PC-9 (cell line): Measurements from ENCODE around the gene NOVA1. TPM values are rescaled to one million over a fixed set of nuclear protein-coding genes. Genes with fewer than 3 reads are reported as not detected.

ENCODE experiments used
- BruUV-seq: library from RNA; stranded (reverse); fragments of 400-500 nt; replicated peaks from 2 replicates; lab custom pipeline; 2021; lab: Mats Ljungman, UMichigan
- CTCF ChIA-PET: fragments of 300-600 bp; sonication (Branson Sonifier 250); formaldehyde crosslinking; loops from one replicate; lab custom pipeline; 2022; ENCODE audit warnings: antibody characterized with exemption; lab: Charles Lee
- POLR2A ChIA-PET: fragments of 300-600 bp; sonication (Branson Sonifier 250); formaldehyde crosslinking; loops from one replicate; lab custom pipeline; 2022; ENCODE audit warnings: antibody characterized with exemption; ENCODE audit not compliant: unreplicated experiment; lab: Charles Lee
- DNase-seq, 2 experiments: peaks; one replicate each; pipeline versions ENCODE4 v3.0.0 to v3.0.0-alpha.2; 2015 to 2022; ENCODE audit warnings: mixed read lengths in 1 of 2
- H2AFZ ChIP-seq: fragments of 200-600 bp; sonication (generic); 2 replicates; pipeline ENCODE4 v1.8.1; 2017; ENCODE audit warnings: antibody characterized with exemption
- H3F3A ChIP-seq: fragments of 200-600 bp; sonication (generic); 2 replicates; pipeline ENCODE4 v1.8.1; 2017; ENCODE audit warnings: antibody characterized with exemption, mild to moderate bottlenecking, low read depth; ENCODE audit not compliant: insufficient read depth
- H3K27ac ChIP-seq: fragments of 200-600 bp; sonication (generic); 2 replicates; pipeline ENCODE4 v1.6.1; 2016; ENCODE audit warnings: mixed run types
- H3K27me3 ChIP-seq: fragments of 200-600 bp; sonication (generic); 2 replicates; pipeline ENCODE4 v1.6.1; 2016; ENCODE audit warnings: low read depth, mixed run types; ENCODE audit not compliant: insufficient read depth
- H3K36me3 ChIP-seq: fragments of 200-600 bp; sonication (generic); 2 replicates; pipeline ENCODE4 v1.6.1; 2016; ENCODE audit warnings: low read depth, mixed run types
- H3K4me1 ChIP-seq: fragments of 200-600 bp; sonication (generic); replicated peaks from 2 replicates; pipeline ENCODE4 v1.6.1; 2016; ENCODE audit warnings: mixed run types; ENCODE audit not compliant: insufficient read depth
- H3K4me2 ChIP-seq: fragments of 200-600 bp; sonication (generic); 2 replicates; pipeline ENCODE4 v1.6.1; 2017; ENCODE audit warnings: mixed run types
- H3K4me3 ChIP-seq: fragments of 200-600 bp; sonication (generic); 2 replicates; pipeline ENCODE4 v1.6.1; 2016; ENCODE audit warnings: mixed run types
- H3K79me2 ChIP-seq: fragments of 200-600 bp; sonication (generic); 2 replicates; pipeline ENCODE4 v1.6.1; 2017; ENCODE audit warnings: low read depth, mixed run types
- H3K9me2 ChIP-seq: fragments of 200-600 bp; sonication (generic); 2 replicates; pipeline ENCODE4 v1.8.1; 2017; ENCODE audit warnings: mild to moderate bottlenecking; ENCODE audit not compliant: insufficient read depth
- H3K9me3 ChIP-seq: fragments of 200-600 bp; sonication (generic); 2 replicates; pipeline ENCODE4 v1.8.1; 2016; ENCODE audit warnings: low read depth; ENCODE audit not compliant: insufficient read depth
- H4K20me1 ChIP-seq: fragments of 200-600 bp; sonication (generic); 2 replicates; pipeline ENCODE4 v1.8.1; 2017; ENCODE audit not compliant: insufficient read depth
- EZH2 ChIP-seq: fragments of 200-600 bp; sonication (generic); IDR thresholded peaks from 2 replicates; pipeline ENCODE4 v1.8.0; 2017; ENCODE audit warnings: antibody characterized with exemption, low read depth
- intact Hi-C: fragments of 100-400 bp; cut with micrococcal nuclease; formaldehyde crosslinking; loops from one replicate; pipeline ENCODE4 v1.10.0; 2022; ENCODE audit not compliant: unreplicated experiment
- total RNA-seq: library from RNA; stranded (reverse); gene quantifications from 2 replicates; pipeline ENCODE4 v1.2.3, GENCODE V29; 2021
- TF ChIP-seq, protein P1 (sequence below): fragments of 200-600 bp; sonication (generic); conservative IDR thresholded peaks from 2 replicates; pipeline ENCODE4 v1.6.1; 2017; ENCODE audit warnings: mixed run types, antibody characterized with exemption, mild to moderate bottlenecking, moderate library complexity

Gene NOVA1
- total RNA-seq, 1 experiment from 2014 or later: 1.1 TPM

DNA sequence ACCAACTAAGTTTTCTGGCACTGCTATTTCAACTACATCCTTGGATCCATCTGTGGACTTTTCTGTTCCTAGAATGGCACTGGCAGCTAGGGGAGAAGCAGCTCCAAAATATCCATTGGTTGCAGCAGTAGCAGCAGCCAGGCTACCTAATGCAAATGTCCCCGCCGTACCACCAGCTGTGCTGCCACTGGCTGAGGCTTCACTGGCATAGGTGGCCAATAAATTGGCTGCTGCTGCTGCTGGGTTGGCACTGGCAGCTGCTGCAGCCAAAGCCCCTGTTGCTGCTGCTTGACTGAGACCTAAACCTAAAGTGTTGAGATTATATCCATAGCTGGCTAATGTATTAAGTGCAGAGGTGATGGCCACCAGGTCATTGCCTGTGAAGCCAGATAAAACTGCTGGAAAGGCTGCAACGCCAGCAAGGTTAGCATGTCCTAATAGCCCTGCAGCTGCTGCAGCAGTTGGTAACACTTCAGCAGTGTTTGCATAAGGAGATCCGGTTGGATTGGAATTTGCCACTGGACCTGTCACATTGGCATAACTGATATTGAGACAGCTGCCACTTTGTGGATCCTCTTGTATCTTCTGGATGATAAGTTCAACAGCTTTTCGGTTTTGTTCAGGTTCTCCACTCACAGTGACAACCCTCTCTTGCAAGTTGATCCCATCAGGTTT, 149.5 kb downstream of the NOVA1 start:
- Histone ChIP-seq H2AFZ (no peak overlapping the region), H3K27me3 (no peaks in the 10 kb centered on the region), H3K36me3 (no peaks in the 10 kb centered on the region), H3K27ac (no peak overlapping the region), H4K20me1 (no peaks in the 10 kb centered on the region), H3K9me2 (no peaks in the 10 kb centered on the region), H3K4me2 (no peak overlapping the region), H3K9me3 (no peaks in the 10 kb centered on the region), H3F3A (no peaks in the 10 kb centered on the region), H3K4me1 (no peaks in the 10 kb centered on the region), H3K4me3 (no peak overlapping the region), H3K79me2 (no peaks in the 10 kb centered on the region)
- intact Hi-C loops: no loop called here
- no peak for DNase-seq
- TF ChIP-seq EZH2: no peak
- TF ChIP-seq, protein P1, sequence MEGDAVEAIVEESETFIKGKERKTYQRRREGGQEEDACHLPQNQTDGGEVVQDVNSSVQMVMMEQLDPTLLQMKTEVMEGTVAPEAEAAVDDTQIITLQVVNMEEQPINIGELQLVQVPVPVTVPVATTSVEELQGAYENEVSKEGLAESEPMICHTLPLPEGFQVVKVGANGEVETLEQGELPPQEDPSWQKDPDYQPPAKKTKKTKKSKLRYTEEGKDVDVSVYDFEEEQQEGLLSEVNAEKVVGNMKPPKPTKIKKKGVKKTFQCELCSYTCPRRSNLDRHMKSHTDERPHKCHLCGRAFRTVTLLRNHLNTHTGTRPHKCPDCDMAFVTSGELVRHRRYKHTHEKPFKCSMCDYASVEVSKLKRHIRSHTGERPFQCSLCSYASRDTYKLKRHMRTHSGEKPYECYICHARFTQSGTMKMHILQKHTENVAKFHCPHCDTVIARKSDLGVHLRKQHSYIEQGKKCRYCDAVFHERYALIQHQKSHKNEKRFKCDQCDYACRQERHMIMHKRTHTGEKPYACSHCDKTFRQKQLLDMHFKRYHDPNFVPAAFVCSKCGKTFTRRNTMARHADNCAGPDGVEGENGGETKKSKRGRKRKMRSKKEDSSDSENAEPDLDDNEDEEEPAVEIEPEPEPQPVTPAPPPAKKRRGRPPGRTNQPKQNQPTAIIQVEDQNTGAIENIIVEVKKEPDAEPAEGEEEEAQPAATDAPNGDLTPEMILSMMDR: no peak
- no TSS peak for BruUV-seq
- CTCF ChIA-PET: no interaction called here
- POLR2A ChIA-PET: no interaction called here

DNA sequence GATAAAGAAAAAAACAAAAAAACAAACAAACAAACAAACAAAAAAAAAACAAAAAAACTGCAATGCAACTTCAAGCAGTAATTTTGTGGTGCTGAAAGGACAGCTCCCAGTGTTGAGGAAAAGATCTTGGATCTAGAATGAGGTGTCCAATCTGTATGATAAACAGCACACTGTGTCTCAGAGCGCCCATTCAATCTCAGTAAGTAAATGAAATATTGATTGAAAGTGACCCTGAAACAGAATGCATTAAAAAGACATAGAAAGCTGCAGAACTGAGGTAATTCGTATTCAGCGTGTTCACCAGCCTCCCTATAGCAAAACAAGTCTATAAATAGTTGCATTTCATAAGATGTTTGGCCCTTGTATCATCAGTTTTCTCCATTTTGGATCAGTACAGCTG, 153.0 kb downstream of the NOVA1 start:
- H2AFZ ChIP-seq: no peak overlapping the region
- TF ChIP-seq EZH2: no peak
- TF ChIP-seq, protein P1: no peak
- H3K36me3 ChIP-seq: no peaks in the 10 kb centered on the region
- intact Hi-C loops: no loop called here
- no peaks in the 10 kb centered on the region for H3K27me3 ChIP-seq
- no peaks in the 10 kb centered on the region for H3F3A ChIP-seq
- ChIA-PET POLR2A (no interaction called here), CTCF (no interaction called here)
- no peaks in the 10 kb centered on the region for H4K20me1 ChIP-seq
- H3K4me2 ChIP-seq: no peak overlapping the region
- H3K4me1 ChIP-seq: no peaks in the 10 kb centered on the region
- no peaks in the 10 kb centered on the region for H3K79me2 ChIP-seq
- H3K9me2 ChIP-seq: no peaks in the 10 kb centered on the region
- BruUV-seq: no TSS peak
- no peaks in the 10 kb centered on the region for H3K9me3 ChIP-seq
- DNase-seq: no peak
- no peak overlapping the region for H3K27ac ChIP-seq
- H3K4me3 ChIP-seq: no peak overlapping the region

GRCh38 chr14:26443654-26444053, 154.2 kb downstream of the NOVA1 start:
- Histone ChIP-seq H3F3A (no peaks in the 10 kb centered on the region), H3K27me3 (no peaks in the 10 kb centered on the region), H3K4me3 (no peak overlapping the region), H3K27ac (no peak overlapping the region), H2AFZ (no peak overlapping the region), H3K4me1 (no peaks in the 10 kb centered on the region), H3K4me2 (no peak overlapping the region), H3K36me3 (no peaks in the 10 kb centered on the region), H3K79me2 (no peaks in the 10 kb centered on the region), H3K9me3 (no peaks in the 10 kb centered on the region), H4K20me1 (no peaks in the 10 kb centered on the region), H3K9me2 (no peaks in the 10 kb centered on the region)
- CTCF ChIA-PET: no interaction called here
- DNase-seq: no peak
- POLR2A ChIA-PET: no interaction called here
- intact Hi-C loops: no loop called here
- TF ChIP-seq, protein P1: no peak
- no peak for TF ChIP-seq EZH2
- no TSS peak for BruUV-seq
